GM12801 (cell line): ENCODE results near the gene CLCN4.

Source experiments
- TF ChIP-seq, protein P1 (sequence below): IDR thresholded peaks from one replicate; pipeline ENCODE4 v1.5.1; 2011; ENCODE audit warnings: control low read depth; ENCODE audit not compliant: insufficient read length; ENCODE audit errors: extremely low read depth

Gene CLCN4

DNA sequence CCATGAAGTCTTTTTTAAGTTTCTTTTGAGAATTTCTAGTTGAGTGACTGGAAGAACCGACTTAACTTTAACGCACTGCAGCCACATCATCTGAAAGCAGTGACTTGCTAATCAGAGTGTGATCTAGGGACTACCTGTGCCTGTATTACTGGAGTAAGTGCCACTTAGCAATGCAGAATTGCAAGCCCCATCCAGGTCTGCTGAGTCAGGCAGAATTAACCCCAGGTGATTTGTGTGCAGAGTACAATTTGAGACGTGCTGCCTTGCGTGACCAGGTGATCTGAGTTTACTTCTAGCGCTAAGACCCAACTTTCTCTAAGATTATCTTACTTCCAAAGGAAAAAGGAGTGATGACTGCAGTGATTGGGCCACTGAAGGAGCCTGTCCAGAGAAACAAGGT is 85.3 kb downstream of the CLCN4 start:
- TF ChIP-seq, protein P1, sequence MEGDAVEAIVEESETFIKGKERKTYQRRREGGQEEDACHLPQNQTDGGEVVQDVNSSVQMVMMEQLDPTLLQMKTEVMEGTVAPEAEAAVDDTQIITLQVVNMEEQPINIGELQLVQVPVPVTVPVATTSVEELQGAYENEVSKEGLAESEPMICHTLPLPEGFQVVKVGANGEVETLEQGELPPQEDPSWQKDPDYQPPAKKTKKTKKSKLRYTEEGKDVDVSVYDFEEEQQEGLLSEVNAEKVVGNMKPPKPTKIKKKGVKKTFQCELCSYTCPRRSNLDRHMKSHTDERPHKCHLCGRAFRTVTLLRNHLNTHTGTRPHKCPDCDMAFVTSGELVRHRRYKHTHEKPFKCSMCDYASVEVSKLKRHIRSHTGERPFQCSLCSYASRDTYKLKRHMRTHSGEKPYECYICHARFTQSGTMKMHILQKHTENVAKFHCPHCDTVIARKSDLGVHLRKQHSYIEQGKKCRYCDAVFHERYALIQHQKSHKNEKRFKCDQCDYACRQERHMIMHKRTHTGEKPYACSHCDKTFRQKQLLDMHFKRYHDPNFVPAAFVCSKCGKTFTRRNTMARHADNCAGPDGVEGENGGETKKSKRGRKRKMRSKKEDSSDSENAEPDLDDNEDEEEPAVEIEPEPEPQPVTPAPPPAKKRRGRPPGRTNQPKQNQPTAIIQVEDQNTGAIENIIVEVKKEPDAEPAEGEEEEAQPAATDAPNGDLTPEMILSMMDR: no peak

DNA sequence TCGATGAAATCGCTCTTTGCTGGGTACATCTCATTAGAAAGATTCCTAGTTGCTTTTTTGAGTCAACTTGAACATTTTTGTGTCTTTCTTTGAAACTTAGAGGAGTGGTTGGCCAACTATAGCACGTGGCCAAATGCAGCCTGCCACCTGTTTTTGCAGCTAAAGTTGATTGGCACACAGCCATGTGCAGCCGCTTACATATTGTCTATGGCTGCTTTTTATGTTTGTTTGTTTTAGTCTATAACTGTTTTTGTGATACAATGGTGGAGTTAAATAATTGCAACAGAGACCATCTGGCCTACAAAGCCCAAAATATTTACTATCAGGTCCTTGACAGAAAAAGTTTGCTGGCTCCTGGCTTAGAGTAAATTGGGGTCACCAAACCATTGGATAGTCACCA is 86.3 kb downstream of the CLCN4 start:
- TF ChIP-seq, protein P1: no peak

DNA sequence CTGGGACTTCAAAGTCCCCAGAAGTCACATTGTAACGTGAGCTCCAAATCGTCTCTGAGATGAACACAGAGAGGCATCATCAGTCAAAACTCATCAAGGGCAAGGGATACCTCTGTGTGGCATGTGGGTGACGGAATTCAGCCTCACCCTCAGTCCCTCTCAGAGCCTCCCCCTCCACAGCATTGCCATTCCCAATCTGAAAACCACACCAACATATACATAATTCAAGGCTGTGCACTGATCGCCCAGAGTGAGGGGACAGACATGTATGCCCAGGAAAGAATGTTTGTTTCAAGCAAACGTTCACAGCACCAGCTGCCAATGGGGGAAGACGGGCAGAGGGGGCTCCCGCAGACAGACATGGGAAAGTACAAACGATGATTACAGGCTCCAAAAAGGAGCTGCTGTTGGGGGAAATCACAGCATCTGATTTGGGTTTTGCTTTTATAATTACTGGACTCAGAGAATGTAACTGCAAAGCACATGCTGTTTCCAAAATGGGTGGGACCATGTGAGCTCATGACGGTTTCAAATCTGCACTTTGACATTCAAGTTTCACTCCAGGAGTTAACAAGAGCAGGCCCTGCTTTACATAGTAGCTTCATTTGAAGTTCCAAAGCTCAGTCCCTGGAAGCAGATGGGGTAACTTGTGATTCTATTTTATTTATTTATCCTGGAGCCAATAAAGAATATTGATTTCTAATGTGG is 88.3 kb downstream of the CLCN4 start:
- TF ChIP-seq, protein P1: no peak

DNA sequence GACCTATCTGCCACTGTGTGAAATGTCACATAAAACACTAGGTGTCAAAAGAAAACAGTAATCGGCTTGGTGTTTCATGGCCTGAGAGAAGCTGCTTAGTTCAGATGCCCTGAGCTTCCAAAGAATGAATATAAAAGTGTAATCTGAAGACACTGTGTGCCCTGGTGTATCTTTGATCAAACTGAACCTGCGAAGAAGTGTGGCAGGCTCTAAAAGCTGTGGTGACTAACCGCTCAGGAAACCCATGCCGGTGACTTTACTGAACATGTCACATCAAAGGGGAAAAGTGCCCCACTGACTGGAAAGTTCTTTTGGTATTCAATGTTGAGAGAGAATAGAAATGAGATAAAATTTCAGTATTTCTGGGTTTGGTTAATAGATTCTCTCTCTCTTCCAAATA is 89.1 kb downstream of the CLCN4 start:
- TF ChIP-seq, protein P1: no peak

DNA sequence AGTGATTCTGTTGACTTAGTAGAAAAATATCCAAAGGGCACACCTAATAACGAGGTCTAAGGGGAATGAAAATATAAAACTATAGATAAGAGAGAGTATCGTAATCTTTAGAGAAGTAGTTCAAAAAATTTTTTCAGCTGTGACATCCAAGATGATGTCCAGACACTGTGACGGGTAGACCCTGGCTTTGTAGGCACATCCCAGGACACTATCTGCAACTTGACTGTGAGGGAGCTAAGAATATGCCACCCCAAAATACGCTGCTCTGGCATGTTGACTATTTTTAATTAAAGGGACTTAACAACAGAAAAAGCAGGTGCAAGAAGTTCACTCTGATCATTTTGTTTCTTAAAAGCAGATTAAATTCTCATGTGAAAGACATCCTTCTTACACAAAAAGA is 89.5 kb downstream of the CLCN4 start:
- TF ChIP-seq, protein P1: no peak

DNA sequence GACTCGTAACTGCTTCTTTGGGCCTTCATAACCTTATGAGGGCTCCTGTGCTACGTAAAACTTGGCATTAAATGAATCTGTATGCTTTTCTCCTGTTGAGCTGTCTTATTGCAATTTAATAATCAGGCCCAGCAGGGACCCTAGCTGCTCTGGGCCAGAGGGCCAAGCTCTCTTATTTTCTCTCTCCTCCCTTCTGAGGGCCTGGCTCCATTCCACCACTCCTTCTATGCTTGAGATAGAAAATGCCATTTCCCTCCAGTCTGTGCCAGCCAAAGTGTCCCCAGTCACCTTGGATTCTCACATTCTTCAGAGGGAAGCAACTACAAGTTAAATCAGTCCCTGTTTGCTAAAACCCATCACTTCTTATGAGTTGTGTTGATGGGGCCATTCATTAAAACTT is 90.1 kb downstream of the CLCN4 start:
- TF ChIP-seq, protein P1: no peak

DNA sequence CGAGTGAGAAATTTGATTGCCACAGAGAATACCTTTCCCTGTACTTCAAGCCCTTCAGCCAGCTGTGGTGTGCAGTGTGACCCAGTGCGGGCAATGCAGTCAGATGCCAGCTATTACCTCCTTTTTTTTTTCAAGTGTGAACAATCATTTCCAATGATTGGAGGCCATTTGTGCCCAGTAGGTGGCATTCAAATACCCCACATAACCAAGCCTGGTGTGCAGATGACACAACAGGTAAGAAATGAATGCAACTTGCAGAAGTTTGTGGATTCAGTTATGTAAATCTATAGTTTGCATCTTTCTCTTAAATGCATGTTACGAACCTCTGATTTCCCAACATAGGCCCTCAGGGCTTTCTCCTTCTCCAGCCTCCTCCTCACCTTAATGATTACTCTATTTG is 98.0 kb downstream of the CLCN4 start:
- TF ChIP-seq, protein P1: no peak
